NOMO-1 treated with DMSO at 0.1 percent for 48 hours (cell line): ENCODE data around the gene MANSC1.
"Not testable (repeated sequence)": the region's sequence is repeated elsewhere in the genome, so short reads cannot be mapped to it uniquely, and the experiment has no call there.

Experiments used
- DNase-seq: peaks from one replicate; lab custom pipeline; 2025; ENCODE audit not compliant: unreplicated experiment; lab: John Stamatoyannopoulos, UW

The MANSC1 gene

DNA sequence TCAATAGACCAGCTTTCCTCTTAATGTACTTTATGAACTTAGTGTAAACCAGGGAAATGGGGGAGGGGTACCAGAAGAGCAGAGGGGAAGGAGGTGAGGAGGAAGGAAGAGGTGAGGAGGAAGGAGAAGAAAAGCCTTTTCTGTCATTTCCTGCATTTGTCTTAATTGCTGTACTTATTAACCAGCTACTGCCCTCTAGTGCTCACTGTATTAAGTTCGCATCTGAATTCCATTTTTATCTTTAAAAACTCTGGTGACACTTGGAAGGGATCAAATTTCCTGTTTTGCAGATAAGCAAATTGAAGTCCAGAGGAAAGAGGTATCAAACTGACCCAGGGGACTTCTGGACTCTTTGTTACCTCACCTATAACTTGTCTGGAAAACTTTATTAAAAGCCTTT lies 22.2 kb downstream of the MANSC1 start:
- DNase-seq = peak; percentile 60

DNA sequence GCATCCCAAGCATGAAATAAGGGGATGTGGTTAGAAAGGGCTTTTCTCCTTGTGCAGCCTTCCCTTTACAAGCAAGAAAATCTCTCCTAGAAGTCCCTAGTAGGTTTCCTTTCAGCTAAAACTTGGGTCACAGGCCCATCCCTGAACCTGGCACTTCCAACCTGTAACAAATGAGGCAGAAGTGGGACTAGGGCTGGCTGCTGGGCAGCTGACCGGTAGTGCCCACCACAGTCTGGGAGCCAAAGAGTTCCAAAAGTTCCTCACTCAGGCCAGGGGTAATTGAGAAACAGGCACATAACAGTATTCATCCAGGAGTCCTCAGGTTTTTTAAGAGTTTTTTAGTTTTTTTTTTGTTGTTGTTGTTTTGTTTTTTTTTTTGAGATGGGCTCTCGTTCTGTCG lies 23.8 kb downstream of the MANSC1 start:
- no peak for DNase-seq

DNA sequence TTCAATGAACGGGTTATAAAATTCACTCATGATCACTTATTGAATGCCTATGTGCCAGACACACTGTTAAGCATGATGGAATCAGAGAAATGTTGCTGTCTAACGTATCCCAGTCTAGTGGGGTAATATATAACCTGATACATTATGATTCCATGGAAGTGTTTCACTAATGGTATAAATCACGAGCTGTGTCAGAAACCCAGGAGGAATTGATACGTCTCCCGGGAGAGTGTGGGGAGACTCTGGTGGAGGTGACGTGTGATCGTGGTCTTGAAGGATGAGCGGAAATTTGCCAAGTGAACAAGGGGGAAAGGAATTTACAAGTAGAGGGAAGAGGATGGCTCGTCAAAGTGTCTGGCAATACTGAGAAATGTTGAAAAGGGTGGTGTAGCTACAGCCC lies 26.5 kb downstream of the MANSC1 start:
- no peak for DNase-seq

DNA sequence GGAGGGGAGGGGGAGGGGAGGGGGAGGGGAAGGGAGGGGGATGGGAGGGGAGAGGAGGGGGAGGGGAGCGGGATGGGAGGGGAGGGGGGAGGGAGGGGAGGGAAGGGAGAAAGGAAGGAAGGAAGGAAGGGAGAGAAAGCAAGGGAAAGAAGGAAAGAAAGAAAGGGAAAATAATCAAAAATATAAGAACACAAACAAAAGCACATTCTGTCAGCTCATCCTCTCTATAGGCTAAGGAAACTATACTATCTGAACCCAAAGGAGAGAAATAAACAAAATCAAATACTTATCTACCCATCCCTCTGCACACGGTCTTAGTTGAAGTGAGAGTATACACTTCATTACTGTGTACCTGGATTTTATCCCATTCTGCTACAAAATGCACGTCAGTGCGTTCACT lies 26.9 kb downstream of the MANSC1 start:
- no peak for DNase-seq

DNA sequence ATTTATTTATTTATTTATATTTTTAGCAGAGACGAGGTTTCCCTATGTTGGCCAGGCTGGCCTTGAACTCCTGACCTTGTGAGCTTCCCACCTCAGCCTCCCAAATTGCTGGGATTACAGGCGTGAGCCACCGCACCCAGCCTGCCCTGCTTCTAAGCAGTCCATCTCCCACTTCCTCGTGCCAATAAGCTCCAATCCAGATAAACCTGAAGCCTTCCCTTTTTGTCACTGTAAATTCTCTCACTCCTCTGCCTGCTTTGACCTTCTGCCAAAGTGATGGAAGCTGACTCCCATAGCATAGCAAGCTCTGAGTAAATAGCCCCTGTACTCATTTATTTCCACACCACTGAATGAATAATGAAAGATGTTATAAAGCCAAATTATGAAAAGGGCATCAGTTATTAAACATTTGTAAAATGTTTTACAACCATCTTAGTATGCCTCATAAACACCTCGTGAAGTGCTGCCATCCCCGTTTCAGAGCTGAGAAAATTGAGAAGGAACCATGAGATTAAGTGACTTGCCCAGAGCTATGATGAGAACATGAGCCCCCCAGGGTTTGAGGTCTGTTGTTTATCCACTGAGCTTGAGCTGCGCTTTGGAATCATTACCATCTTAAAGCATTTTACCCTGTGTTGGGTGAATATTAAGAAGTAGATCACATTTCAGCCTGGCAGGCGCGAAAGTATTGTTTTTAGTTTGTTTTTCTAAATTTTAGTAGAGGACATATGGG lies 30.4 kb downstream of the MANSC1 start:
- DNase-seq = no peak

DNA sequence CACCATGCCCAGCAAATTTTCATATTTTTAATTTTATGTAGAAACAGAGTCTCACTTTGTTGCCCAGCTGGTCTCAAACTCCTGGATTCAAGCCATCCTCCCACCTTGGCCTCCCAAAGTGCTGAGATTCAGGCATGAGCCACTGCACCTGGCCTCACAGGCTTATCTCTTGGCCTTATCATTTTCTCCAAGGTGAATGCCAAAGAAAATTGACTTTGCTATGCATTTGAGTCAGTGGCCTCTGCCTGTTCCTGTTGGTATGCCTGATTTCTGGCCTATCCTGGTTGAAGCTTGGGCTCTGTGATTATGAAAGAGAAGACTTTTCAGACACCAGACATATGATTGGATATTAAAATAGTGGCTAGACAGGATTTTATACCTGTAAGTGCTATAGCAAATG lies 34.2 kb downstream of the MANSC1 start:
- no peak for DNase-seq

DNA sequence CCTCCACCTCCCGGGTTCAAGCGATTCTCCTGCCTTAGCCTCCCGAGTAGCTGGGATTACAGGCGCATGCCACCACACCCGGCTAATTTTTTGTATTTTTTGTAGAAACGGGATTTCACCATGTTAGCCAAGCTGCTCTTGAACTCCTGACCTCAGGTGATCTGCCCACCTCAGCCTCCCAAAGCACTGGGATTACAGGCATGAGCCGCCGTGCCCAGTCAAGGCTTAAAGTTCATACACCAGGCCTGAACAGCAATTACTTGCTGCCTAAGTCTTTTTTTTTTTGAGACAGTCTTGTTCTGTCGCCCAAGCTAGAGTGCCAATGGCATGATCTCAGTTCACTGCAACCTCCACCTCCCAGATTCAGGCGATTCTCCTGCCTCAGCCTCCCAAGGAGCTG lies 39.3 kb downstream of the MANSC1 start:
- not testable (repeated sequence) for DNase-seq

DNA sequence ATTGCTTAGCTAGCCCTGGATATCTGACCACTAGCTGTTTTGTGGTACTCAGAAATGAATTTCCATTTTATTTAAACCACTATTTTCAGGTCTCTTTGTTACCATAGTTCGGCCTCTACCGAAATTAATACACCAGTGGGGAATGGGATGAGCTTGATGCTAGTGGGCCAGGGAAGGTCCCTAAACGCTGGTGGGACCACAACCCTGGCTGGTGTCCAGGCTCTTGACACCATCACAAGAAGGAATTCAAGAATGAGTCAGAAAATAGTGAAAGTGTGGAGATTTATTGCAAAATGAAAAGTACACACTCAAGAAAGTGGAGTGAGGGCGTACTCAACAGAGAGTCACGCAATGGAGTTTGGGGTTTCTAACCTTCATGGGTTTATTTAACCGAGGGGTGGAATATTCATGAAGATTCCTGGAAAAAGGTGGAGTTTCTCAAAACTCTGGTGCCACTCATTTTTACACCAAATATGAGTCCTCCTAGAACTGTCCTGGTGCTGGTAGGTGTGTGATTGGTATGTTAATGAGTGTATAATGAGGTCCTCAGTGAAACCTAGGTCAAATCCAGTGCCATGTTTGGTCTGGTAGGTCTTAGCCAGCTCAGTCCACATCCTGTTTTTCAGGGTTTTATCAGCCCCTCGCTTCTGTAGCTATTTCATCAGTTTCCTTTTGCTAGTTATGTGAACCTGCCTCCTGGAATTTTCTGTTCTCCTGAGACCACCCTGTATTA lies 44.3 kb downstream of the MANSC1 start:
- DNase-seq = no peak

DNA sequence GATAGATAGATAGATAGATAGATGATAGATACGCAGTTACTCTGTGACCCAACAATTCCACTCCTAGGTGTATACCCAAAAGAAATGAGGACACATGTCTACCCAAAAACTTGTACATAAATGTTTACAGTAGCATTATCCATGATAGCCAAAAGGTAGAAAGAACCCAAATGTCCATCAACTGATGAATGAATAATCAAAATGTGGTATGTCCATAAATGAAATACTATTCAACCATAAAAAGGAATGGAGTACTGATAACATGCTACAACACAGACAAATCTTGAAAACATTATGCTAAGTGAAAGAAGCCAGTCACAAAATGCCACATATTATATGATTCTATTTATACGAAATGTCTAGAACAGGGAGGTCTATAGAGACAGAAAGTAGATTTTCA lies 47.1 kb downstream of the MANSC1 start:
- no peak for DNase-seq

DNA sequence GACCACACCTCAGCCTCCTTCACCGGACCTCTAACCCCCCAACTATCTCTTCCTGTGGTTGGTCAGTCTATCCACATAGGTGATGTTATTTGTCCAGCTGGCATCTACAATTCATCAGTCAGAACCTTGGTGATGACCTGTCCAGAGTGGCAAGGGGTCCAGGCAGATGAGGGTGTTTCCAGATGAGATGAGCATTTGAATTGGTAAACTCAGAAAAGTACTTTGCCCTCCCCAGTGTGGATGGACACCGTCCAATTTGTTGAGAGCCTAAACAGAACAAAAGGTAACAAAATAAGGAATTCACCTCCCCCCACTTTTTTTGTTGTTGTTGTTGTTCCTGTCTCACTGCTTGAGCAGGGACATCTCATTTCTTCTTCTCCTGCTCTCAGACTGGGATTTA lies 48.9 kb downstream of the MANSC1 start:
- no peak for DNase-seq

DNA sequence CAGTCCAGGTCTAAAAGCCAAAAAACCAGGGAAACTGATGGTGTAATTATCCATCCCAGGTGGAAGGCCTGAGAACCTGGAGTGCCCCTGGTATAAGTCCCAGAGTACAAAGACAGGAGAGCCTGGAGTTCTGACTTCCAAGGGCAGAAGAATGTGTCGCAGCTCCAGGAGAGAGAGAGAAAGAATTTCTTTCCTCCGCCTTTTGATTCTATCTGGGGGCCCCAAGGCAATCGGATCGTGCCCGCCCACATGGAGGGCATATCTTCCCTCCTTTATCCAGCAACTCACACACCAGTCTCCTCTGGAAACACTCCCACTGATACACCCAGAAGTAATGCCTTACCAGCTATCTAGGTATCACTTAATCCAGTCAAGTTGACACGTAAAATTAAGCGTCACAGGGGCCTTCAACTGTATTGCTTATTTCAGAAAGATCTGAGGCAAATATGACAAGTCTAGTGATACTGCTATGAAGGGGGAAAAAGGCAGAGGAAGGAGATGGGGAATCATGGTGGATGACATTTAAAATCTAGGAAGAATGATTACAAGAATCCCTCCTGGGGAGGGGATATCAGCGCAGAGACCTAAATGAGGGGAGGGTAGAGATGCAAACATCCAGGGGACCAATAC lies 52.7 kb downstream of the MANSC1 start:
- no peak for DNase-seq

DNA sequence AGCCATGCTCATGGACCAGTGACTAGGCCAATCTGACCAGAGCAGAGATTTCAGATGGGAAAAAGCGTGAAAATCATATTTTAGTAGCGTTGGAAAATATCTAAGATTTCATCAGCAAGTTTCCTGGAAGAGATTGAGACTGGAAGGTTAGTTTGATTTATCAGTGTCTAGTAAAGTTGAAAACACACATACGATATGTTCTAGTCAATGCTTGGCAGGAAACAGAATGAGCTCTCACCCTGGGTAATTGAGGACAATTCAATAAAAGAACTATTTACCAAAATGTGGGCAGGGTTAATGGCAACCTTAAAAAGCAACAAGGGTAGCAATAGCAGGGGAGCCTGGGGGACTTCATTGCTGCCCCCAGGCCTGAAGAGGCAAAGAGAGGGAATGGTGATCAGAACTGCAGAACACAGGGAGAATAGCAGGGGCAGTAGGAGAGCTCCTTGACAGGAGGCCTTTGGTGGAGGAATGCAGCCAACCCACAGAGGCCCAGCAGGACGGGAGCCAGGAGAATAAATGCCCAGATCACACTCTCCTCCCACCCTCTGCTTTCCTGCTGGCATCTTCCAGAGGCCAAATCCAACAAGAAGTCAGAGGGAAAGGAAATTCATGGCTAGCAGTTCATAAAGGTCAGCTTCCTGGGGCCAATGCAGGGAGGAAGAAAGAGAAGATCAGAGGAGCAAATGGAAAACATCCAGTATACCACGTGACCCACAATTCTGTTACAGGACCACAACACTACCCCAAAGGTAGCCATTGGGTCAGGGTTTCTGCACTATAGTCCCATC lies 55.6 kb downstream of the MANSC1 start:
- no peak for DNase-seq

DNA sequence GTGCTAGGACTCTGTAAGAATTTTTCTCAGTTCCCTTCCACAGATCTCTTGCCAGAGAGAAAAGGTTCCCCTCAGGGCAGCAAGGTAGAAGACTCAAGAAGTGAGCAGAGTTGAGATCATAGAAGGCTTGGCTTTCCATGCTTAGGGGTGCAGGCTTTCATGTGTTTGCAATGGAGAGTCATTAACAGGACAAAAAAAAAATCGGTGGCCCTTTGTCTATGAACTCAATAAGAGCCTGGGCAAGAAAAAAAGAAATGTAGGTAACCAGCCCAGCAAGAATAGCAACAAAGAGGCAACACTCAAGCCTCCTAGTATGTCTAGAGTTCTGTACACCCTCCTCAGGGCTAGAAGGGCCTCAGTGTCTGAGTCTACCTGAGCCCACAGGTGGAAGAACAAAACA lies 59.8 kb downstream of the MANSC1 start:
- DNase-seq = no peak

DNA sequence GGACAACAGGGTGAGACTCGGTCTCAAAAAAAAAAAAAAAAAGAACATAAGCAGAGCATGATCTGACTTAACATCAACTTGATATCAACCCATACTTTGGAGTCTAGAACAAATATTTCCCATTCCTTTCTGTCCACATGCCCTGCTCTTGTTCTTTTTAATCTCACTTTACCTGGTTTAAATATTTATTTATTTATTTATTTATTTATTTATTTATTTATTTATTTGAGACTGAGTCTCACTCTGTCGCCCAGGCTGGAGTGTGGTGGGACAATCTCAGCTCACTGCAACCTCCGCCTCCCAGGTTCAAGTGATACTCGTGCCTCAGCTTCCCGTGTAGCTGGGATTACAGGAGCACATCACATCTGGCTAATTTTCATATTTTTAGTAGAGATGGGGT lies 63.6 kb downstream of the MANSC1 start:
- no peak for DNase-seq

DNA sequence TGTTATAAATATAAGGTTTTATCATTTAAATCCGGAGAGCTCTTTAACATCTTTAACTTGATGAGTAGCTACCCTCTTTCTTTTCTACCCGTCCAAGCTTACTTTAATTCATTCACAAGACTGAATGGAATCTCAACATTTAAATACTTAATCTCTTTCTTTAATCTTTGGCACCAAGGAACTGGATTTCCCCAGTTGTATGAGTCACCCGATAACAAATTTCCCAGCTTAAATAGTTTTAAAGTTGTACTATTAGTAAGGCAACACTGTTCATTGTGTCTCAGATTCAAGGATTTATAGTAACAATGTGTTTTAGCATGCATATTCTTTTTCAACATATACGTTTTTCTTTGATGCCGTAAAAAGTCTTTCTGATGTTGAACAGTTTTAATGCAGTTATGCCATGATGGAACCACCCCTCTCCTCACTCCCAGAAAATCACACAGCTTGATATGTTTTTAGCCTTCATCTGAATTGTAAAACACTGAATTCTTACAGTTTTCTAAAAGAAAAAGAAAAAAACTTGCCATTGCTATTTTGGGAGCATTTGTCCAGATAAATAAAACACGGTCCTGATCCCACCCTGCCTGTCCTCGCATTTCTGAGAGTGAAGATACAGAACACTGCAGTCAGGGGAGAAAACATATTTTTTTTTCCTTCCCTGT lies 67.1 kb downstream of the MANSC1 start:
- no peak for DNase-seq

DNA sequence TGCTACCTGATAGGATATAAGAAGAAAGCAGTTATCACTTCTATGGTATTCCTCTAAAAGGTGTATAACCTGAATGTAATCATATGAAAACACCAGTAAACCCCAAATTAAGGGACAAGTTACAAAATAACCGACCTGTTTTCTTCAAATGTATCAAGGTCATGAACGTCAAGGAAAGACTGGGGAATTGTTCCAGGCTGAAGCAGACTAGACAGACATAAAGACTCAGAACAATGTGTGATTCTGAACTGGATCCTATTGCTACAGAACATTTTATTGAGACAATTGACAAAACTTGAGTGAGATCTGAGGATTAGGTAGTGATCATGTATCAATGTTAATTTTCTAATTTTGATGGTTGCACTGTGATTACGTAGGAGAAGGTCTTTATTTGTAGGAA lies 67.8 kb downstream of the MANSC1 start:
- no peak for DNase-seq

DNA sequence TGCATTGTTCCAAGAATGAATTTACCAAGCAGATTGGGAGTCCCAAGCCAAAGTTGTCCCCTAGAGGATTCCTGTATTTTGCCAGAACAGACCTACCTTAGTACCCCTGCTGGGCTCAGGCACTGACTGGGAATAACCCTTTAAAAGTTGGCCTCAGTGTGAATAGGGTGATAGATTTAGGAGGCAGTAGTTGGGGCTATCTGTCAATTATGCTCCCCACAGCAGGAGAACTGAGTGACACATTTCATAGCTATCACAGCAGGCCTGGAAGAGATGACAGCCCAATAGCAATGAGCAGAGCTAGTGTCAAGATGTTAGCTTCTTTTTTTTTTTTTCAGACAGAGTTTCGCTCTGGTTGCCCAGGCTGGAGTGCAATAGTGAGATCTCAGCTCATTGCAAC lies 68.9 kb downstream of the MANSC1 start:
- no peak for DNase-seq

DNA sequence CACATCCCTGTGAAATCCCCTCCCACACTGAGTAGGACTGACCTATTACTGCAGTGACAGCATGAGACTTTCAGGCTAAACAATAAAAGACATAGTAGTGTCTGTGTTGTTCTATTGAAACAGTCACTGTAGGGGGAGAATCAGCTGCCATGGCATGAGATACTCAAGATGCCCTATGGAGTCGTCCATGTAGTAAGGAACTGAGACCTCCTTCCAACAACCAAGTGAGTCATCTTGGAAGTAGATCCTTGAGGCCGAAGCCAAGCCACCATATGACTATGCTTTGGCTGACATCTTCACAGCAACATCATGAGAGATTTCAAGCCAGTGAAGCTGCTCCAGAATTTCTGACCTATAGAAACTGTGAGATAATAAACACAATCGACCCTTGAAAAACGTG lies 71.1 kb downstream of the MANSC1 start:
- DNase-seq = no peak
